ENCODE data around the gene RNASEH2A.
"Not testable (repeated sequence)": the region's sequence is repeated elsewhere in the genome, so short reads cannot be mapped to it uniquely, and the experiment has no call there.

Gene RNASEH2A

GRCh38 chr19:12796146-12797071 is 10.0 kb upstream of the RNASEH2A start:
- no peak for TF ChIP-seq PPARA (CRISPR knock-in tag; IDR thresholded peaks at IDR 0.05; ENCODE audit: borderline replicate concordance)
- TF ChIP-seq CREB5 (CRISPR knock-in tag; IDR thresholded peaks at IDR 0.05; ENCODE audit: low read depth), result no peak
- no peak for TF ChIP-seq ESRRG (CRISPR knock-in tag; IDR thresholded peaks at IDR 0.05)
- TF ChIP-seq TSHZ2 (CRISPR knock-in tag; IDR thresholded peaks at IDR 0.05), result no peak
- TF ChIP-seq ZC3H10 (CRISPR knock-in tag; IDR thresholded peaks at IDR 0.05), result no peak
- TF ChIP-seq OSR1 (CRISPR knock-in tag; IDR thresholded peaks at IDR 0.05), result no peak
- no peak for TF ChIP-seq BACH2 (CRISPR knock-in tag; IDR thresholded peaks at IDR 0.05; ENCODE audit: borderline replicate concordance)
- TF ChIP-seq GLIS3 (CRISPR knock-in tag; IDR thresholded peaks at IDR 0.05), result no peak
- TF ChIP-seq CSRNP3 (CRISPR knock-in tag; IDR thresholded peaks at IDR 0.05), result no peak
- no peak for TF ChIP-seq TCF4 (CRISPR knock-in tag; IDR thresholded peaks at IDR 0.05; ENCODE audit: borderline replicate concordance)
- TF ChIP-seq ZNF70 (CRISPR knock-in tag; IDR thresholded peaks at IDR 0.05), result no peak
- no peak for TF ChIP-seq ZNF8 (CRISPR knock-in tag; IDR thresholded peaks at IDR 0.05)
- TF ChIP-seq PATZ1 (CRISPR knock-in tag; IDR thresholded peaks at IDR 0.05; ENCODE audit: borderline replicate concordance), result no peak
- ATAC-seq, result peak; percentile 29

GRCh38 chr19:12797141-12797587 is 9.2 kb upstream of the RNASEH2A start:
- ATAC-seq, result no peak
- TF ChIP-seq BACH2 (CRISPR knock-in tag; IDR thresholded peaks at IDR 0.05; ENCODE audit: borderline replicate concordance), result no peak
- no peak for TF ChIP-seq ZNF8 (CRISPR knock-in tag; IDR thresholded peaks at IDR 0.05)
- TF ChIP-seq ZFP3 (CRISPR knock-in tag; IDR thresholded peaks at IDR 0.05), result no peak
- no peak for TF ChIP-seq GLIS3 (CRISPR knock-in tag; IDR thresholded peaks at IDR 0.05)

- ATAC-seq, result not testable (repeated sequence)
Observed at GRCh38 chr19:12797607-12798006, 8.8 kb upstream of the RNASEH2A start.

GRCh38 chr19:12799742-12800465 is 6.5 kb upstream of the RNASEH2A start:
- no peak for ATAC-seq
- no peak for TF ChIP-seq ARNTL (CRISPR knock-in tag; IDR thresholded peaks at IDR 0.05; ENCODE audit: borderline replicate concordance, low read depth)
- TF ChIP-seq ZNF565 (CRISPR knock-in tag; conservative IDR thresholded peaks at IDR 0.05; ENCODE audit: low read depth), result no peak
- no peak for TF ChIP-seq TSHZ2 (CRISPR knock-in tag; IDR thresholded peaks at IDR 0.05)
- TF ChIP-seq TCF4 (CRISPR knock-in tag; IDR thresholded peaks at IDR 0.05; ENCODE audit: borderline replicate concordance), result no peak
- no peak for TF ChIP-seq ZNF70 (CRISPR knock-in tag; IDR thresholded peaks at IDR 0.05)
- TF ChIP-seq GLIS3 (CRISPR knock-in tag; IDR thresholded peaks at IDR 0.05), result no peak
- no peak for TF ChIP-seq SNAI2 (CRISPR knock-in tag; IDR thresholded peaks at IDR 0.05)
- TF ChIP-seq RARB (CRISPR knock-in tag; IDR thresholded peaks at IDR 0.05), result no peak
- TF ChIP-seq ZFP30 (CRISPR knock-in tag; IDR thresholded peaks at IDR 0.05), result no peak
- TF ChIP-seq CSDC2 (CRISPR knock-in tag; IDR thresholded peaks at IDR 0.05), result no peak
- no peak for TF ChIP-seq CREB5 (CRISPR knock-in tag; IDR thresholded peaks at IDR 0.05; ENCODE audit: low read depth)
- TF ChIP-seq ZNF8 (CRISPR knock-in tag; IDR thresholded peaks at IDR 0.05), result no peak
- TF ChIP-seq OSR1 (CRISPR knock-in tag; IDR thresholded peaks at IDR 0.05), result no peak
